ENCODE measurements around the gene KCNE3.

DNA sequence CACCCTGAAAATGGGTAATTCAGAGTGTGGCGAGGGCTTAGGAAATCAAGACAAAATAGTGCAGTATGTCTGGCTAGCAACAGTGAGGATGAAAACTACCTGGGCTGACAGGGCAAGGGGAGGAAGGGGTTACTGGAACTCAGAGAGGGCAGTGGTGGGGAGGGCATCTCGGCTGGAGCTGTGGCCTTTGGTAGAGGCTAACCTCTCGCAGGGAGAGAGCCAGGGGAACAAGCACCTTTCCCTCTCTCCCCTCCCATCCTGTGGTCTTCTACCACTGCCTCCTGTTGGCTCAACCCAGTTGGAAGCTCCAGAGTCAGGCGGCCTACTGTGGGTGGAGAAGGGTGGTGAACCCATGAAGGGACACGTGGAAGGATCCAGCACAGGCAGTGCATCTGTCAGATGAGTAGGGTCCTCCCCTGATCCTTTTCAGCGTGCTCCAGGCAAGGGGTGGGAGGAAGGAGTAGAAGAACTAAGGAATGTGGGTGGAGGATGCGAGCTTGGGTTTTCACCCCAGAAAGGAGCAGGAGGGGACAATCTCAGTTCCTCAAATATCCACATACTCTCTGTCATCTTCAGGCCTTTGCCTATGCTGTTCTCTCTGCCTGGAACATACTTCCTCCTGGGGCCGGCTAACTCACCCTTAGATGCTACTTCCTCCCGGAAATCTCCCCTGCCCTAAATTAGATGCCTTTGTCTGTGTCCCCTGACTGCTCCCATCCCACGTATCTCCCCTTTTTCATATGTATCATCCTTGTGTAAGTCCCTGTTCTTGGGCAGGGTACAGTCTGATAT lies 6.2 kb upstream of the KCNE3 start:
- TF ChIP-seq MEIS2 (CRISPR knock-in tag; IDR thresholded peaks at IDR 0.05), result no peak
- TF ChIP-seq RFX5 (IDR thresholded peaks at IDR 0.05; ENCODE audit: low read depth, low read length), result no peak
- TF ChIP-seq SMC3 (IDR thresholded peaks at IDR 0.05; ENCODE audit: low read length), result no peak
- no peak for TF ChIP-seq TCF7 (IDR thresholded peaks at IDR 0.05; ENCODE audit: low read depth)
- TF ChIP-seq EP300 (IDR thresholded peaks at IDR 0.05; ENCODE audit: low read depth in 2 of 2, low read length in 2 of 2), result no peak
- TF ChIP-seq EP300 (CRISPR knock-in tag; IDR thresholded peaks at IDR 0.05; ENCODE audit: borderline replicate concordance), result no peak
- TF ChIP-seq ZNF674 (CRISPR knock-in tag; IDR thresholded peaks at IDR 0.05; ENCODE audit: low read depth), result no peak
- TF ChIP-seq HDAC6 (IDR thresholded peaks at IDR 0.05; ENCODE audit: low read depth, low read length), result no peak
- TF ChIP-seq, protein P1, sequence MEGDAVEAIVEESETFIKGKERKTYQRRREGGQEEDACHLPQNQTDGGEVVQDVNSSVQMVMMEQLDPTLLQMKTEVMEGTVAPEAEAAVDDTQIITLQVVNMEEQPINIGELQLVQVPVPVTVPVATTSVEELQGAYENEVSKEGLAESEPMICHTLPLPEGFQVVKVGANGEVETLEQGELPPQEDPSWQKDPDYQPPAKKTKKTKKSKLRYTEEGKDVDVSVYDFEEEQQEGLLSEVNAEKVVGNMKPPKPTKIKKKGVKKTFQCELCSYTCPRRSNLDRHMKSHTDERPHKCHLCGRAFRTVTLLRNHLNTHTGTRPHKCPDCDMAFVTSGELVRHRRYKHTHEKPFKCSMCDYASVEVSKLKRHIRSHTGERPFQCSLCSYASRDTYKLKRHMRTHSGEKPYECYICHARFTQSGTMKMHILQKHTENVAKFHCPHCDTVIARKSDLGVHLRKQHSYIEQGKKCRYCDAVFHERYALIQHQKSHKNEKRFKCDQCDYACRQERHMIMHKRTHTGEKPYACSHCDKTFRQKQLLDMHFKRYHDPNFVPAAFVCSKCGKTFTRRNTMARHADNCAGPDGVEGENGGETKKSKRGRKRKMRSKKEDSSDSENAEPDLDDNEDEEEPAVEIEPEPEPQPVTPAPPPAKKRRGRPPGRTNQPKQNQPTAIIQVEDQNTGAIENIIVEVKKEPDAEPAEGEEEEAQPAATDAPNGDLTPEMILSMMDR (CRISPR knock-in tag; IDR thresholded peaks at IDR 0.05), result no peak
- TF ChIP-seq, protein P2, sequence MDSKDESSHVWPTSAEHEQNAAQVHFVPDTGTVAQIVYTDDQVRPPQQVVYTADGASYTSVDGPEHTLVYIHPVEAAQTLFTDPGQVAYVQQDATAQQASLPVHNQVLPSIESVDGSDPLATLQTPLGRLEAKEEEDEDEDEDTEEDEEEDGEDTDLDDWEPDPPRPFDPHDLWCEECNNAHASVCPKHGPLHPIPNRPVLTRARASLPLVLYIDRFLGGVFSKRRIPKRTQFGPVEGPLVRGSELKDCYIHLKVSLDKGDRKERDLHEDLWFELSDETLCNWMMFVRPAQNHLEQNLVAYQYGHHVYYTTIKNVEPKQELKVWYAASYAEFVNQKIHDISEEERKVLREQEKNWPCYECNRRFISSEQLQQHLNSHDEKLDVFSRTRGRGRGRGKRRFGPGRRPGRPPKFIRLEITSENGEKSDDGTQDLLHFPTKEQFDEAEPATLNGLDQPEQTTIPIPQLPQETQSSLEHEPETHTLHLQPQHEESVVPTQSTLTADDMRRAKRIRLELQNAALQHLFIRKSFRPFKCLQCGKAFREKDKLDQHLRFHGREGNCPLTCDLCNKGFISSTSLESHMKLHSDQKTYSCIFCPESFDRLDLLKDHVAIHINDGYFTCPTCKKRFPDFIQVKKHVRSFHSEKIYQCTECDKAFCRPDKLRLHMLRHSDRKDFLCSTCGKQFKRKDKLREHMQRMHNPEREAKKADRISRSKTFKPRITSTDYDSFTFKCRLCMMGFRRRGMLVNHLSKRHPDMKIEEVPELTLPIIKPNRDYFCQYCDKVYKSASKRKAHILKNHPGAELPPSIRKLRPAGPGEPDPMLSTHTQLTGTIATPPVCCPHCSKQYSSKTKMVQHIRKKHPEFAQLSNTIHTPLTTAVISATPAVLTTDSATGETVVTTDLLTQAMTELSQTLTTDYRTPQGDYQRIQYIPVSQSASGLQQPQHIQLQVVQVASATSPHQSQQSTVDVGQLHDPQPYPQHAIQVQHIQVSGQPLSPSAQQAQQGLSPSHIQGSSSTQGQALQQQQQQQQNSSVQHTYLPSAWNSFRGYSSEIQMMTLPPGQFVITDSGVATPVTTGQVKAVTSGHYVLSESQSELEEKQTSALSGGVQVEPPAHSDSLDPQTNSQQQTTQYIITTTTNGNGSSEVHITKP (CRISPR knock-in tag; IDR thresholded peaks at IDR 0.05; ENCODE audit: low read depth), result no peak
- TF ChIP-seq, protein P3, sequence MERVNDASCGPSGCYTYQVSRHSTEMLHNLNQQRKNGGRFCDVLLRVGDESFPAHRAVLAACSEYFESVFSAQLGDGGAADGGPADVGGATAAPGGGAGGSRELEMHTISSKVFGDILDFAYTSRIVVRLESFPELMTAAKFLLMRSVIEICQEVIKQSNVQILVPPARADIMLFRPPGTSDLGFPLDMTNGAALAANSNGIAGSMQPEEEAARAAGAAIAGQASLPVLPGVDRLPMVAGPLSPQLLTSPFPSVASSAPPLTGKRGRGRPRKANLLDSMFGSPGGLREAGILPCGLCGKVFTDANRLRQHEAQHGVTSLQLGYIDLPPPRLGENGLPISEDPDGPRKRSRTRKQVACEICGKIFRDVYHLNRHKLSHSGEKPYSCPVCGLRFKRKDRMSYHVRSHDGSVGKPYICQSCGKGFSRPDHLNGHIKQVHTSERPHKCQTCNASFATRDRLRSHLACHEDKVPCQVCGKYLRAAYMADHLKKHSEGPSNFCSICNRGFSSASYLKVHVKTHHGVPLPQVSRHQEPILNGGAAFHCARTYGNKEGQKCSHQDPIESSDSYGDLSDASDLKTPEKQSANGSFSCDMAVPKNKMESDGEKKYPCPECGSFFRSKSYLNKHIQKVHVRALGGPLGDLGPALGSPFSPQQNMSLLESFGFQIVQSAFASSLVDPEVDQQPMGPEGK (CRISPR knock-in tag; IDR thresholded peaks at IDR 0.05), result no peak
- no peak for TF ChIP-seq POLR2A (IDR thresholded peaks at IDR 0.05; ENCODE audit: insufficient read depth in 1 of 2, low read depth in 2 of 2, low read length in 2 of 2)
- TF ChIP-seq RFX3 (CRISPR knock-in tag; IDR thresholded peaks at IDR 0.05), result no peak

Measured in HepG2 (cell line).